GM12865 (cell line): ENCODE data around the gene SMARCA4.

Source experiments
- DNase-seq: peaks from one replicate; pipeline ENCODE4 v3.0.0; 2010; ENCODE audit warnings: low read depth
- H3K4me3 ChIP-seq: 2 replicates; pipeline ENCODE4 v1.5.1; 2011; ENCODE audit warnings: mild to moderate bottlenecking, low read depth, low read length, control low read depth
- TF ChIP-seq, protein P1 (sequence below): IDR thresholded peaks from 2 replicates; pipeline ENCODE4 v1.5.1; 2011; ENCODE audit warnings: low read length, control low read depth, low read depth, inconsistent platforms; ENCODE audit not compliant: insufficient read depth; ENCODE audit errors: missing control alignments

SMARCA4 gene

DNA sequence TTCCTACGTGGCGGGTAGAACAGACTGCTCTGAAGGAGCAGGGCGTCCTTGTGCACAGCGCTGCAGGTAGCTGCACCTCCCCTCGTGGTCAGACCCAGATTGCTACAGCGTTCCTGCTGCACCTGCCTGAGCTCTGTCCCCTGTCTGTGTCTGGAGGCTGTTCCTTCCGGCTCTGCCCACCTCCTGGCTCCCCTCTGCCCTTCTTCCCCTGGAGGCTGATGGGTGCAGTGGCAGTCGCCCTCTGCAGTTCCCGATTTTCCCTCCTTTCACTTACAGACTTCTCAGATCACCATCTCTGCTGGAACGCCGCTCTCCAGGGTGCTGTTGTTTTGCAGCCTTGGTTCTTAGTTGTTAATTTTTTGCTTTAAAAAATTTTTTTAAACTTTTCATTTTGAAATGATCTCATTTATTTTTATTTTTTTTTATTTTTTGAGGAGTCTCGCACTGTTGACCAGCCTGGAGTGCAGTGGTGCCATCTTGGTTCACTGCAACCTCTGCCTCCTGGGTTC is 53.6 kb downstream of the SMARCA4 start:
- DNase-seq: no peak
- no peak overlapping the region for H3K4me3 ChIP-seq
- TF ChIP-seq, protein P1, sequence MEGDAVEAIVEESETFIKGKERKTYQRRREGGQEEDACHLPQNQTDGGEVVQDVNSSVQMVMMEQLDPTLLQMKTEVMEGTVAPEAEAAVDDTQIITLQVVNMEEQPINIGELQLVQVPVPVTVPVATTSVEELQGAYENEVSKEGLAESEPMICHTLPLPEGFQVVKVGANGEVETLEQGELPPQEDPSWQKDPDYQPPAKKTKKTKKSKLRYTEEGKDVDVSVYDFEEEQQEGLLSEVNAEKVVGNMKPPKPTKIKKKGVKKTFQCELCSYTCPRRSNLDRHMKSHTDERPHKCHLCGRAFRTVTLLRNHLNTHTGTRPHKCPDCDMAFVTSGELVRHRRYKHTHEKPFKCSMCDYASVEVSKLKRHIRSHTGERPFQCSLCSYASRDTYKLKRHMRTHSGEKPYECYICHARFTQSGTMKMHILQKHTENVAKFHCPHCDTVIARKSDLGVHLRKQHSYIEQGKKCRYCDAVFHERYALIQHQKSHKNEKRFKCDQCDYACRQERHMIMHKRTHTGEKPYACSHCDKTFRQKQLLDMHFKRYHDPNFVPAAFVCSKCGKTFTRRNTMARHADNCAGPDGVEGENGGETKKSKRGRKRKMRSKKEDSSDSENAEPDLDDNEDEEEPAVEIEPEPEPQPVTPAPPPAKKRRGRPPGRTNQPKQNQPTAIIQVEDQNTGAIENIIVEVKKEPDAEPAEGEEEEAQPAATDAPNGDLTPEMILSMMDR: no peak

- DNase-seq: no peak
- no peak overlapping the region for H3K4me3 ChIP-seq
- TF ChIP-seq, protein P1: no peak
Observed at GRCh38 chr19:11016631-11017030, 55.8 kb downstream of the SMARCA4 start.

DNA sequence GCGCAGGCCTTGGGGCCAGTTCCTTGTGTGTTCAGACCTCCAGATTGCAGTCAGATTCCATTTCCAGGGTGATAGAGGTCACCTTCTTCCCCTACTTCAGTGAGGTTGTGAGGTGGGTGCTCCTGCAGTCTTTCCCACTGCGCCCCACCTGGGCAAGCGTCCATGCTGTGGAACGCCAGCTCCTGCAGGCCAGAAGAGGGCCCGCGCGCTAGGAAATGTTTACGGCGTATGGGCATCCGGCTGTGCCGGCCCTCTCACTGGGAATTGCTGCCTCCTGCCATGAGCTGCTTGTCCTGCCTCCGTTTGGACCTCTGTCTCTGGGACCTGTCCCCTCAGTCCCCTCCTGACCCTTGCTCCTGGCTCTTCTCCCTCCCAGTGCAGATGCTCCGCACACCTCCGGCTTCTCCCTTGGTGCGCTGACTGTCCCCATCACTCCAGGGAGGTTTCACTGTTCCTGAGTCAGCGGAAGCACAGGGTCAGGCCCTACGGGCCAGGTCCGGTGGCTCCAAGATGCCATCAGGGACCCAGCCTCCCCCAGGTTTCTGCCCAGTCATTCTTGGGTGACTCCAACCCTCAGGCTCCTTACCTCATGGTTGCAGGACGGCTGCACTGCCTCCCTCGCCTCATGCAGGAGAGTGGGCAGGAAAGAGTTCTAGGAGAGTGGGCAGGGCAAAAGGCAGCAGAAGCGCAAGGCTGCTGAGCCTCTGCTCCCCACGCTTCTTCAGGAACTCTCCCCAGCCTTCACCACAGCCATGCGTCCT is 56.6 kb downstream of the SMARCA4 start:
- TF ChIP-seq, protein P1: no peak
- DNase-seq: no peak
- H3K4me3 ChIP-seq: no peak overlapping the region

DNA sequence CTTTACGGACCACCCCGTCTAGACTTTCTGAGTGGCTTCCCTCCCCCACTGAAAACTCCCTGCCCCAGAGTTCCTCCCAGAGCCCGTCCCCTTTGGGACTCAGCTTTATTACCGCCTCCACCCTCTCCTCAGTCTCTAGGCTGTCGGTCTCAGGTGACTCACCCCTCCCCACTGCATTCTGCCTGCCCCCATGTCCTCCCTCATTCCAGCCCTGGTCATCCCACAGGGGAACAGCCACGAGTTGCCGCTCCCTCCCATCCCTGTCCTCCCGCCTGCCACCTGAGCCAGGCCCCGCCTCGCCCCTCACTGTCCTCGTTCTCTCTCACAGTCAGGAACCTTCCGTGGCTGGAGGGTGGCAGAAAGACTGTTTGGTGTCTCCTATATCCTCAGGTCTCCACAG is 57.3 kb downstream of the SMARCA4 start:
- DNase-seq: no peak
- no peak overlapping the region for H3K4me3 ChIP-seq
- TF ChIP-seq, protein P1: no peak

GRCh38 chr19:11018763-11019162 is 57.9 kb downstream of the SMARCA4 start:
- TF ChIP-seq, protein P1: no peak
- DNase-seq: no peak

GRCh38 chr19:11019262-11019661 is 58.4 kb downstream of the SMARCA4 start:
- TF ChIP-seq, protein P1: no peak
- no peak overlapping the region for H3K4me3 ChIP-seq
- no peak for DNase-seq

More at GRCh38 chr19:11018763-11019162, 57.9 kb downstream of the SMARCA4 start:
- H3K4me3 ChIP-seq: no peak overlapping the region

DNA sequence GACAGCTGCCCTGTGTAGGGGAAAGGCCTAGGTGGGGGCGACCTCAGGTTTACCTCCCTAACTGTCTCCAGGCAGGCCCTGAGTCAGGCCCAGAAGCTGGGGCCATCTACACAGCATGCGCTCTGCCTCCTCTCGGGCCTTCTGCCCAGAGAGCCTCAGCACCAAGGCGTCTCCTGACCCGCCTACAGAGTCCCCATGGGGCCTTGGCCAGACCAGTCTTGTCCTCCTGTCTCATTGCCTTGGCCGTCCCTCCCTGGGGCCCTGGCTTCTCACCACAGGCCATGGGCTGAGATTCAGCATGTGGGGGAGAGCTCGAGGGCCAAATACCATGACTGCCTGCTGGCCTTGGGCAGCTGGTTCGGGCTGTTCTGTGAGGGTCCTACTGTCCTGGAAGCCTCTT is 59.0 kb downstream of the SMARCA4 start:
- TF ChIP-seq, protein P1: no peak

More for the DNA sequence above, 59.0 kb downstream of the SMARCA4 start:
- no peak for DNase-seq
- no peak overlapping the region for H3K4me3 ChIP-seq
